ENCODE results near the gene RPL15.
"Not testable (repeated sequence)": the region's sequence is repeated elsewhere in the genome, so short reads cannot be mapped to it uniquely, and the experiment has no call there.

RPL15 gene

DNA sequence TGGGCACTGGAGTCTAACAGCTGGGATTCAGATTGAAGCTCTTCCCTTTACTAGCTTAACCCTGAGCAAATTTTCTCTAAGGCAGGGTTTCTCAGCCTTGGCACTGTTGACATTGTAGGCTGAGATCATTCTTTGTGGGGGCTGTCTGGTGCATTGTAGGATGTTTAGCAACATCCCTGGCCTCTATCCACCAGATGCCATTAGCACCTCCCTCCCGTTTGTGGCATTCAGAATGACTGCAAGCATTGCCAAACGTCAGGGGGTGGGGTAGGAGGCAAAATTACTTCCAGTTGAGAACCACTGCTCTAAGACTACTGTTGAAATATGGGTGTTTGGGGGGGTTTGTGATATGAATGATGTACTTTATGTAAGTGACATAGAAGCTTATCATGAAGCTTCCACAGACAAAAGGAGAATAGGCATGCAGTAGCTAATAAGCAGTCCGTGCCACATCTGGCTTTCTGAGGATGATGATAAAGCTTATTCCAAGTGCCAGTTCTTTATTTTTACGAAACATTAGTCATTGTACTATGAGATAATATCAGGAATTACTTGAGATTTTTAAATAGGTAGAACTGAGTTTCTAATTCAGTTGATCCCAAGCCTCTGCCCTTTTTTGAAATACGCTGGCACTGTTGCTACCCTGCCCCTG, 39.5 kb upstream of the RPL15 start:
- Histone ChIP-seq H3K9ac (ENCODE audit: low read length) (no peak overlapping the region), H3K36me3 (ENCODE audit: control insufficient read depth, insufficient read depth, low read length) (no peaks in the 10 kb centered on the region), H3K4me1 (ENCODE audit: control insufficient read depth, insufficient read depth, low read length) (no peaks in the 10 kb centered on the region), H3K27me3 (ENCODE audit: control insufficient read depth, insufficient read depth, low read length) (no peaks in the 10 kb centered on the region), H3K4me3 (ENCODE audit: low read length) (no peak overlapping the region), H3K9me3 (ENCODE audit: control insufficient read depth, low read length) (no peaks in the 10 kb centered on the region)

DNA sequence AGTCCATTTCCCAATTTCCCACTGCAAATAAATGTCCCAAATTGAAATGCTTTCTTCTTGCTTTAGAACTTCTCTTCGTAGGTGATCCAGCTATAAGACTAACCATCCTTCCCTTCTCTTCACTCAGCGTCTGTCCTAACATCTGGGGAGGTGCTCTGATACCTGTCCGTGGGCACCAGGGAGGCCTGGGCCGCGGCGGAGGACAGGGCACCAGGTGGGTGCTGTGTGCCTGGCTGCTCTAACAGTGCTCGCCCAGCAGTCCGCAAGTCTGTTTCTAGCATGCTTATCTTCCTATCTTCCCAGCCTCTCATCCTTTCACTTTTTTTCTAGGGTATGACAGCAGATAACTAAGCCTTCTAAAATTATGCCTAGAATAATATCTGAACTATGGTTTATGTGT, 37.4 kb upstream of the RPL15 start:
- no peaks in the 10 kb centered on the region for H3K9me3 ChIP-seq (ENCODE audit: control insufficient read depth, low read length)
- H3K27me3 ChIP-seq (ENCODE audit: control insufficient read depth, insufficient read depth, low read length) = no peaks in the 10 kb centered on the region
- no peaks in the 10 kb centered on the region for H3K4me1 ChIP-seq (ENCODE audit: control insufficient read depth, insufficient read depth, low read length)
- H3K4me3 ChIP-seq (ENCODE audit: low read length) = no peak overlapping the region
- no peak overlapping the region for H3K9ac ChIP-seq (ENCODE audit: low read length)
- no peaks in the 10 kb centered on the region for H3K36me3 ChIP-seq (ENCODE audit: control insufficient read depth, insufficient read depth, low read length)

DNA sequence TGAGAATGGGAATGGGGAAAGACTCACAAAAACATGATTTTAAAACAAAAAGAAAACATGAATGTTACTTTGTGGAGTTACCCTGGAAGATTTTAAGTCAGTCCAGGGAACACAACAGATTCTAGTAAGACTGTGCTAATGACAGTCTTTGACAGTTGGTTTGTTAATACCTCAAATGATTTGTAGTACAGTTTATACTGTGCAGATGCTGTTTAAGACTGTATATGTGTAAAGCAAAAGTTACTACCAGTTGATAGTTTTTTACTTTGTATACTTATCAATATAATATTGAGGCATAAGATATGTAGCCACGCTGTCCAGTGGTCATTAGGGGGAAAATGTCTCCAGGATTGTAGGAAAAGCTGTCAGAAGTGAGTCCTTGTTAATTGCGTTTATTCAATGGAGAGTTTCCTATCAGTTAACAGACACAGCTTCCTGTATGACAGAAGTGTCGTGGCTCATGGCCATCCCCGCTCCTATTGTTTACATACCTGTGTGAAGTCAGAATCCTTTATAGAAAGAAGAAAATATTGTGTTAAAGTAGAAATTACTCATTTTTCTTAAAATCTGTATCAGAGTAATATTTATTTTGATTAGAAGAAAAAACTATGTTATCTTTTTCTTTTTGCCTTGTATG, 36.1 kb upstream of the RPL15 start:
- H3K9ac ChIP-seq (ENCODE audit: low read length) = no peak overlapping the region
- H3K4me3 ChIP-seq (ENCODE audit: low read length) = no peak overlapping the region
- H3K4me1 ChIP-seq (ENCODE audit: control insufficient read depth, insufficient read depth, low read length) = no peaks in the 10 kb centered on the region
- no peaks in the 10 kb centered on the region for H3K36me3 ChIP-seq (ENCODE audit: control insufficient read depth, insufficient read depth, low read length)
- no peaks in the 10 kb centered on the region for H3K27me3 ChIP-seq (ENCODE audit: control insufficient read depth, insufficient read depth, low read length)
- no peaks in the 10 kb centered on the region for H3K9me3 ChIP-seq (ENCODE audit: control insufficient read depth, low read length)

GRCh38 chr3:23881993-23882392, 34.9 kb upstream of the RPL15 start:
- H3K36me3 ChIP-seq (ENCODE audit: control insufficient read depth, insufficient read depth, low read length); H3K27me3 ChIP-seq (ENCODE audit: control insufficient read depth, insufficient read depth, low read length); H3K4me3 ChIP-seq (ENCODE audit: low read length); H3K9ac ChIP-seq (ENCODE audit: low read length); H3K4me1 ChIP-seq (ENCODE audit: control insufficient read depth, insufficient read depth, low read length); H3K9me3 ChIP-seq (ENCODE audit: control insufficient read depth, low read length): not testable (repeated sequence)

DNA sequence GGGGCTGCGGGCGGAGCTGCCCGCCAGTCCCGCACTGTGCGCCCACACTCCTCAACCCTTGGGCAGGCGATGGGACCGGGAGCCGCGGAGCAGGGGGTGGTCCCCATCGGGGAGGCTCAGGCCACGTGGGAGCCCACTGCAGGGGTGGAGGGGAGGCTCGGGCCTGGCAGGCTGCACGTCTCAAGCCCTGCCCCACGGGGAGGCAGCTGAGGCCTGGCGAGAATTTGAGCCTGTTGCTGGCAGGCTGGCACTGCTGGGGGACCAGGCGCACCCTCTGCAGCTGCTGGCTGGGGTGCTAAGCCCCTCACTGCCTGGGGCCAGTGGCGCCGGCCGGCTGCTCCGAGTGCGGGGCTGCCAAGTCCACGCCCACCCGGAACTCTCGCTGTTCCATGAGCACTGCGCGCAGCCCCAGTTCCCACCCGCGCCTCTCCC, 34.4 kb upstream of the RPL15 start:
- H3K9ac ChIP-seq (ENCODE audit: low read length) = no peak overlapping the region
- no peak overlapping the region for H3K4me3 ChIP-seq (ENCODE audit: low read length)
- H3K4me1 ChIP-seq (ENCODE audit: control insufficient read depth, insufficient read depth, low read length) = no peaks in the 10 kb centered on the region
- no peaks in the 10 kb centered on the region for H3K9me3 ChIP-seq (ENCODE audit: control insufficient read depth, low read length)
- no peaks in the 10 kb centered on the region for H3K36me3 ChIP-seq (ENCODE audit: control insufficient read depth, insufficient read depth, low read length)
- no peaks in the 10 kb centered on the region for H3K27me3 ChIP-seq (ENCODE audit: control insufficient read depth, insufficient read depth, low read length)

- Histone ChIP-seq H3K27me3 (ENCODE audit: control insufficient read depth, insufficient read depth, low read length) (no peaks in the 10 kb centered on the region), H3K9me3 (ENCODE audit: control insufficient read depth, low read length) (no peaks in the 10 kb centered on the region), H3K9ac (ENCODE audit: low read length) (no peak overlapping the region), H3K4me1 (ENCODE audit: control insufficient read depth, insufficient read depth, low read length) (no peaks in the 10 kb centered on the region), H3K4me3 (ENCODE audit: low read length) (no peak overlapping the region), H3K36me3 (ENCODE audit: control insufficient read depth, insufficient read depth, low read length) (no peaks in the 10 kb centered on the region)
These were observed 32.5 kb upstream of the RPL15 start for GRCh38 chr3:23884481-23884880.

- Histone ChIP-seq H3K36me3 (ENCODE audit: control insufficient read depth, insufficient read depth, low read length) (no peaks in the 10 kb centered on the region), H3K4me3 (ENCODE audit: low read length) (no peak overlapping the region), H3K4me1 (ENCODE audit: control insufficient read depth, insufficient read depth, low read length) (no peaks in the 10 kb centered on the region), H3K9ac (ENCODE audit: low read length) (no peak overlapping the region), H3K9me3 (ENCODE audit: control insufficient read depth, low read length) (no peaks in the 10 kb centered on the region), H3K27me3 (ENCODE audit: control insufficient read depth, insufficient read depth, low read length) (no peaks in the 10 kb centered on the region)
These were observed 31.7 kb upstream of the RPL15 start for GRCh38 chr3:23885210-23885609.

- no peaks in the 10 kb centered on the region for H3K9me3 ChIP-seq (ENCODE audit: control insufficient read depth, low read length)
- H3K36me3 ChIP-seq (ENCODE audit: control insufficient read depth, insufficient read depth, low read length) = no peaks in the 10 kb centered on the region
- no peak overlapping the region for H3K9ac ChIP-seq (ENCODE audit: low read length)
- H3K27me3 ChIP-seq (ENCODE audit: control insufficient read depth, insufficient read depth, low read length) = no peaks in the 10 kb centered on the region
- H3K4me3 ChIP-seq (ENCODE audit: low read length) = no peak overlapping the region
- no peaks in the 10 kb centered on the region for H3K4me1 ChIP-seq (ENCODE audit: control insufficient read depth, insufficient read depth, low read length)
These were observed 30.6 kb upstream of the RPL15 start for GRCh38 chr3:23886311-23886710.

DNA sequence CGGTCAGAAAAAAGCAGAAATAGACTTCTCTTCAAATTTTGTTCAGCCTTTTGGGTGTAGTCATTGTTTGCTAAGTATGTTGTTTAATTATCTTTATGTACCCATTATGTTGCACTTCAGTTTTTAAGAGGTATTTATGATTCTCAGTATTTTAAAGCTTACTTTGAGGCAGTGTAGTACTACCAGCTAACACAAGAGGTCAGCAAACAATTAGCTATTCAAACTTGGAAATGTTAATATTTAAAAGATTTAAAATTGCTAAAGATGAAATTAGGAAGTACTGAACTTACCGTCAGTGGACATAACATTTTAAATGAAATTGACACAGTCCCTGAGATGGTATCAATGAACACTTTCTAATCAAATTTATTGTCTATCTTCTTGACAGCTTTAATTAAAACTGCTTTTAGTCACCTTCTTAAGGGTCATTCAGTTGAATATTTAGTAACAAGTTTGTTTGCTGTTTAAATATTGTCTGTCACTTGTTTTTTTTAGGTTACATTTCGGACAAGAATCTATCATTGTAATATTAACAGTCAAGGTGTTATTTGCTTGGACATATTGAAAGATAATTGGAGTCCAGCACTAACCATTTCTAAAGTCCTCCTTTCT, 28.2 kb upstream of the RPL15 start:
- Histone ChIP-seq H3K9ac (ENCODE audit: low read length) (no peak overlapping the region), H3K9me3 (ENCODE audit: control insufficient read depth, low read length) (no peaks in the 10 kb centered on the region), H3K4me3 (ENCODE audit: low read length) (no peak overlapping the region), H3K27me3 (ENCODE audit: control insufficient read depth, insufficient read depth, low read length) (no peaks in the 10 kb centered on the region), H3K36me3 (ENCODE audit: control insufficient read depth, insufficient read depth, low read length) (no peaks in the 10 kb centered on the region), H3K4me1 (ENCODE audit: control insufficient read depth, insufficient read depth, low read length) (no peaks in the 10 kb centered on the region)

DNA sequence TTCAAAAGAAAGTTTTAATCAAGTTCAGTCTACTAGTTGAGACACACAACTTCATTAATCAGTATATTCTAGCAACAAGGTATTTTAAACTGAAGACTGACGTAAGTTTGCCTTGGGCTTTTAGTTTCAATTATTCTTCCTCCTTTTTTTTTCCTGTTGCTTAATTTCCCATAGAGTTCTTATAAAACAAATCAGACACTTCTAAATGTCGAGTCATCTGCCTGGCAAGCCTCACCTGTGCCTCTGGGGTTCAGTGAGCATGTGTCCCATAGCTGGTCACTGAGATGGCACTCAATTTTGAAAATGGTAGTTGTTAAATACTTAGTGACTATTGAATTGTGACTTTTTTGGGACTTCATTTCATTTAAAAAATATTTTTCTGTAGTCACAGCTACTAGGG, 27.5 kb upstream of the RPL15 start:
- Histone ChIP-seq H3K4me1 (ENCODE audit: control insufficient read depth, insufficient read depth, low read length) (no peaks in the 10 kb centered on the region), H3K27me3 (ENCODE audit: control insufficient read depth, insufficient read depth, low read length) (no peaks in the 10 kb centered on the region), H3K9me3 (ENCODE audit: control insufficient read depth, low read length) (no peaks in the 10 kb centered on the region), H3K36me3 (ENCODE audit: control insufficient read depth, insufficient read depth, low read length) (no peaks in the 10 kb centered on the region), H3K9ac (ENCODE audit: low read length) (no peak overlapping the region), H3K4me3 (ENCODE audit: low read length) (no peak overlapping the region)

GRCh38 chr3:23889950-23890349, 27.0 kb upstream of the RPL15 start:
- Histone ChIP-seq H3K27me3 (ENCODE audit: control insufficient read depth, insufficient read depth, low read length) (no peaks in the 10 kb centered on the region), H3K9me3 (ENCODE audit: control insufficient read depth, low read length) (no peaks in the 10 kb centered on the region), H3K36me3 (ENCODE audit: control insufficient read depth, insufficient read depth, low read length) (no peaks in the 10 kb centered on the region), H3K4me3 (ENCODE audit: low read length) (no peak overlapping the region), H3K4me1 (ENCODE audit: control insufficient read depth, insufficient read depth, low read length) (no peaks in the 10 kb centered on the region), H3K9ac (ENCODE audit: low read length) (no peak overlapping the region)

- H3K9me3 ChIP-seq (ENCODE audit: control insufficient read depth, low read length) = no peaks in the 10 kb centered on the region
- H3K36me3 ChIP-seq (ENCODE audit: control insufficient read depth, insufficient read depth, low read length) = no peaks in the 10 kb centered on the region
These were observed 22.5 kb upstream of the RPL15 start for GRCh38 chr3:23894254-23895061.

More at GRCh38 chr3:23894254-23895061, 22.5 kb upstream of the RPL15 start:
- H3K9ac ChIP-seq (ENCODE audit: low read length) = no peak overlapping the region
- H3K4me1 ChIP-seq (ENCODE audit: control insufficient read depth, insufficient read depth, low read length) = no peaks in the 10 kb centered on the region
- H3K4me3 ChIP-seq (ENCODE audit: low read length) = no peak overlapping the region
- no peaks in the 10 kb centered on the region for H3K27me3 ChIP-seq (ENCODE audit: control insufficient read depth, insufficient read depth, low read length)

Data from mucosa of stomach (tissue), 1 donor.